Measurements from ENCODE around the gene KLHDC8A. TPM values are rescaled to one million over a fixed set of nuclear protein-coding genes. Genes with fewer than 3 reads are reported as not detected.

KLHDC8A gene
- total and polyA plus RNA-seq, 2 donors (not counting 3 experiments of a cell fraction or from before 2014, with no cell fraction given) = not detected

- no peaks in the 10 kb centered on the region for H3K27me3 ChIP-seq (ENCODE audit: control insufficient read depth in 2 of 2, insufficient read depth in 2 of 2, low read length in 2 of 2)
- peaks cover 8% of the 10 kb centered on the region for H3K4me1 ChIP-seq (ENCODE audit: control insufficient read depth, extremely low read depth, insufficient read depth, low read length)
- FAIRE-seq = peak; percentile 63
- ChIA-PET CTCF (interaction anchor here (0.7 to 1.9 kb wide), 5 partner anchors 10 to 31 kb away, joined by 3 to 9 read pairs (median 4); no protein-coding TSS in a partner anchor), POLR2A (no interaction called here)
- no TSS peak for BruUV-seq (replicated peaks)
- H2AFZ ChIP-seq (ENCODE audit: low read depth, low read length) = no peak overlapping the region
- H3K27ac ChIP-seq (ENCODE audit: insufficient read depth, low read depth, low read length) = peak overlapping the region; percentile 35
- H4K20me1 ChIP-seq (replicated peaks; ENCODE audit: control insufficient read depth, extremely low read depth, insufficient read depth, low read length) = no peaks in the 10 kb centered on the region
- H3K79me2 ChIP-seq (ENCODE audit: control insufficient read depth, insufficient read depth, low read length) = no peaks in the 10 kb centered on the region
- no peak for DNase-seq (ENCODE audit: low read depth, low spot score)
- intact Hi-C loops (cut with micrococcal nuclease) = no loop called here
- TF ChIP-seq JUN (IDR thresholded peaks at IDR 0.05; ENCODE audit: borderline replicate concordance, insufficient read depth, insufficient read length, low read depth) = peak; percentile 10
- peak; percentile 57 for TF ChIP-seq FOS (IDR thresholded peaks at IDR 0.05; ENCODE audit: borderline replicate concordance, insufficient read depth, low read length)
- TF ChIP-seq GATA2 (IDR thresholded peaks at IDR 0.05; ENCODE audit: insufficient read depth, insufficient read length, low read depth, low read length) = no peak
- no peak overlapping the region for H3K9ac ChIP-seq (replicated peaks; ENCODE audit: extremely low read depth, insufficient read depth, low read length)
- no peak overlapping the region for H3K4me3 ChIP-seq (replicated peaks in 1 of 3; ENCODE audit: insufficient read depth in 1 of 3, low read depth in 1 of 3, low read length in 3 of 3)
- no peaks in the 10 kb centered on the region for H3K9me3 ChIP-seq (replicated peaks; ENCODE audit: control insufficient read depth, insufficient read depth, low read length)
- no peak overlapping the region for H3K4me2 ChIP-seq (ENCODE audit: insufficient read depth, low read length)
- no peaks in the 10 kb centered on the region for H3K9me1 ChIP-seq (replicated peaks; ENCODE audit: control insufficient read depth, extremely low read depth, insufficient read depth, low read length)
- H3K36me3 ChIP-seq (ENCODE audit: control insufficient read depth in 2 of 2, extremely low read depth in 1 of 2, insufficient read depth in 2 of 2, low read length in 2 of 2) = peaks cover 0 to 13% of the 10 kb centered on the region in 2 experiments
- dilution Hi-C loops (cut with MboI; ENCODE audit: extremely low pct_ligation_motif_present, low sequenced_read_pairs) = no loop called here
Measured at GRCh38 chr1:205304695-205305070, 52.0 kb downstream of the KLHDC8A start.

GRCh38 chr1:205304046-205304694, 52.6 kb downstream of the KLHDC8A start:
- Histone ChIP-seq H3K9ac (replicated peaks; ENCODE audit: extremely low read depth, insufficient read depth, low read length) (no peak overlapping the region), H2AFZ (ENCODE audit: low read depth, low read length) (no peak overlapping the region), H4K20me1 (replicated peaks; ENCODE audit: control insufficient read depth, extremely low read depth, insufficient read depth, low read length) (no peaks in the 10 kb centered on the region), H3K27me3 (ENCODE audit: control insufficient read depth in 2 of 2, insufficient read depth in 2 of 2, low read length in 2 of 2) (no peaks in the 10 kb centered on the region), H3K4me3 (replicated peaks in 1 of 3; ENCODE audit: insufficient read depth in 1 of 3, low read depth in 1 of 3, low read length in 3 of 3) (no peak overlapping the region), H3K4me2 (ENCODE audit: insufficient read depth, low read length) (no peak overlapping the region), H3K27ac (ENCODE audit: insufficient read depth, low read depth, low read length) (peak overlapping the region; percentile 35), H3K4me1 (ENCODE audit: control insufficient read depth, extremely low read depth, insufficient read depth, low read length) (peaks cover 8% of the 10 kb centered on the region), H3K9me3 (replicated peaks; ENCODE audit: control insufficient read depth, insufficient read depth, low read length) (no peaks in the 10 kb centered on the region), H3K9me1 (replicated peaks; ENCODE audit: control insufficient read depth, extremely low read depth, insufficient read depth, low read length) (no peaks in the 10 kb centered on the region), H3K79me2 (ENCODE audit: control insufficient read depth, insufficient read depth, low read length) (no peaks in the 10 kb centered on the region), H3K36me3 (ENCODE audit: control insufficient read depth in 2 of 2, extremely low read depth in 1 of 2, insufficient read depth in 2 of 2, low read length in 2 of 2) (peaks cover 0 to 13% of the 10 kb centered on the region in 2 experiments)
- BruUV-seq (replicated peaks) = no TSS peak
- intact Hi-C loops (cut with micrococcal nuclease) (no loop called here), dilution Hi-C loops (cut with MboI; ENCODE audit: extremely low pct_ligation_motif_present, low sequenced_read_pairs) (no loop called here)
- no peak for FAIRE-seq
- no peak for TF ChIP-seq GATA2 (IDR thresholded peaks at IDR 0.05; ENCODE audit: insufficient read depth, insufficient read length, low read depth, low read length)
- no peak for TF ChIP-seq JUN (IDR thresholded peaks at IDR 0.05; ENCODE audit: borderline replicate concordance, insufficient read depth, insufficient read length, low read depth)
- no peak for TF ChIP-seq POLR2A (IDR thresholded peaks at IDR 0.05; ENCODE audit: low read depth, low read length)
- no peak for TF ChIP-seq FOS (IDR thresholded peaks at IDR 0.05; ENCODE audit: borderline replicate concordance, insufficient read depth, low read length)
- no peak for TF ChIP-seq CTCF (IDR thresholded peaks at IDR 0.05; ENCODE audit: extremely low read depth in 1 of 2, insufficient read depth in 1 of 2, low read depth in 1 of 2, low read length in 2 of 2)
- TF ChIP-seq EZH2 (IDR thresholded peaks at IDR 0.05; ENCODE audit: borderline replicate concordance, low read depth, low read length, severe bottlenecking) = no peak
- TF ChIP-seq POLR2AphosphoS5 (IDR thresholded peaks at IDR 0.05; ENCODE audit: insufficient read depth, low read depth, low read length) = no peak
- no peak for TF ChIP-seq MYC (IDR thresholded peaks at IDR 0.05; ENCODE audit: low read depth, low read length)
- TF ChIP-seq MAX (IDR thresholded peaks at IDR 0.05; ENCODE audit: insufficient read depth, insufficient read length) = no peak
- no peak for DNase-seq (ENCODE audit: low read depth, low spot score)
- ChIA-PET CTCF (interaction anchor here (0.7 to 1.9 kb wide), 7 partner anchors 9 to 31 kb away, joined by 3 to 9 read pairs (median 3); no protein-coding TSS in a partner anchor), POLR2A (no interaction called here)
